HCT116 (cell line): ENCODE results near the gene ANKRD13D. TPM values are rescaled to one million over a fixed set of nuclear protein-coding genes. Genes with fewer than 3 reads are reported as not detected.

ENCODE experiments used
- ATAC-seq: fragments of 200-7000 bp; cut with Tn5 transposase; 2 replicates; pipeline ENCODE4 v1.9.1; 2020; ENCODE audit warnings: mild to moderate bottlenecking, moderate library complexity
- BruUV-seq: library from RNA; stranded (reverse); fragments of 400-500 nt; replicated peaks from 2 replicates; lab custom pipeline; 2021; lab: Mats Ljungman, UMichigan
- CTCF ChIA-PET: fragments of 300-600 bp; sonication (Branson Sonifier 250); formaldehyde crosslinking; loops from one replicate; lab custom pipeline; 2021; ENCODE audit warnings: antibody characterized with exemption; lab: Charles Lee
- POLR2A ChIA-PET: fragments of 300-600, 350-600 bp; sonication (Branson Sonifier 250); formaldehyde crosslinking; loops from one replicate; lab custom pipeline; 2021; ENCODE audit warnings: antibody characterized with exemption; lab: Charles Lee
- RAD21 ChIA-PET, 2 experiments: fragments of 300-600 bp; sonication (Branson Sonifier 250); formaldehyde crosslinking; loops; one replicate each; lab custom pipeline; 2023; ENCODE audit warnings: low total read pairs in 2 of 2; ENCODE audit not compliant: uncharacterized antibody in 2 of 2, unreplicated experiment in 2 of 2, low non-redundant PET in 1 of 2; lab: Charles Lee
- DNase-seq: peaks from one replicate; pipeline ENCODE4 v3.0.0-alpha.2; 2010; ENCODE audit warnings: low read depth, low spot score
- H2AFZ ChIP-seq: fragments of 200-600 bp; shearing (Covaris generic), sonication (generic); 2 replicates; pipeline ENCODE4 v1.6.1; 2017; ENCODE audit warnings: low read depth, mixed run types, mixed read lengths, antibody characterized with exemption, low read length; ENCODE audit not compliant: poor library complexity, severe bottlenecking
- H3K27ac ChIP-seq: 2 replicates; pipeline ENCODE4 v1.5.1; 2012; ENCODE audit warnings: low read depth, low read length
- H3K27me3 ChIP-seq: fragments of 200-600 bp; sonication (generic); 2 replicates; pipeline ENCODE4 v1.6.1; 2016; ENCODE audit warnings: mixed run types, low read length, mixed read lengths; ENCODE audit not compliant: insufficient read depth
- H3K36me3 ChIP-seq, 2 experiments: fragments of 200-500 bp in 1 of 2; fragments of 200-600 bp in 1 of 2; sonication (Bioruptor generic) in 1 of 2; sonication (generic) in 1 of 2; 2 replicates each; pipeline versions ENCODE4 v1.5.1 to v1.6.1; 2014 to 2016; ENCODE audit warnings: low read length in 2 of 2, inconsistent platforms in 1 of 2, mixed read lengths in 1 of 2, mixed run types in 1 of 2; ENCODE audit not compliant: insufficient read depth in 2 of 2, control insufficient read depth in 1 of 2
- H3K4me1 ChIP-seq, 2 experiments: fragments of 200-600 bp in 1 of 2; sonication (generic) in 1 of 2; 2 replicates each; pipeline versions ENCODE4 v1.5.1 to v1.6.1; 2012 to 2017; ENCODE audit warnings: low read length in 2 of 2, inconsistent platforms in 1 of 2, mild to moderate bottlenecking in 1 of 2, mixed read lengths in 1 of 2, mixed run types in 1 of 2, moderate library complexity in 1 of 2; ENCODE audit not compliant: insufficient read depth in 2 of 2, control insufficient read depth in 1 of 2
- H3K4me2 ChIP-seq: fragments of 200-600 bp; sonication (generic); 2 replicates; pipeline ENCODE4 v1.6.1; 2017; ENCODE audit warnings: mixed run types, low read length, mixed read lengths
- H3K4me3 ChIP-seq, 2 experiments: fragments of 200-600 bp in 1 of 2; sonication (generic) in 1 of 2; replicated peaks in 1 of 2; 2 replicates each; pipeline ENCODE4 v1.5.1; 2011 to 2016; ENCODE audit warnings: low read length in 2 of 2, control low read depth in 1 of 2, low read depth in 1 of 2, mild to moderate bottlenecking in 1 of 2, mixed read lengths in 1 of 2, mixed run types in 1 of 2
- H3K79me2 ChIP-seq: fragments of 200-600 bp; sonication (generic); 2 replicates; pipeline ENCODE4 v1.6.1; 2017; ENCODE audit warnings: mild to moderate bottlenecking, mixed run types, low read length, moderate library complexity, mixed read lengths; ENCODE audit not compliant: insufficient read depth
- H3K9ac ChIP-seq: fragments of 200-600 bp; sonication (generic); 2 replicates; pipeline ENCODE4 v1.6.1; 2016; ENCODE audit warnings: low read length, mixed read lengths
- H3K9me2 ChIP-seq: fragments of 200-600 bp; sonication (generic), shearing (Covaris generic); 2 replicates; pipeline ENCODE4 v1.6.1; 2017; ENCODE audit warnings: mixed run types, mild to moderate bottlenecking, moderate library complexity; ENCODE audit not compliant: insufficient read depth
- H3K9me3 ChIP-seq, 2 experiments: fragments of 200-500 bp in 1 of 2; fragments of 200-600 bp in 1 of 2; sonication (Bioruptor generic) in 1 of 2; sonication (generic) in 1 of 2; 2 replicates each; pipeline ENCODE4 v1.6.1; 2014 to 2017; ENCODE audit warnings: low read length in 2 of 2, mixed read lengths in 2 of 2, inconsistent platforms in 1 of 2, low read depth in 1 of 2, mild to moderate bottlenecking in 1 of 2, mixed run types in 1 of 2, moderate library complexity in 1 of 2; ENCODE audit not compliant: control insufficient read depth in 1 of 2, insufficient read depth in 1 of 2
- H4K20me1 ChIP-seq: fragments of 200-600 bp; sonication (generic), shearing (Covaris generic); 2 replicates; pipeline ENCODE4 v1.6.1; 2017; ENCODE audit warnings: mixed run types, mild to moderate bottlenecking, moderate library complexity; ENCODE audit not compliant: insufficient read depth
- ATF3 ChIP-seq: IDR thresholded peaks from 2 replicates; pipeline ENCODE4 v1.6.1; 2012
- CBX3 ChIP-seq: IDR thresholded peaks from 2 replicates; pipeline ENCODE4 v1.6.1; 2012; ENCODE audit warnings: low read depth
- EGR1 ChIP-seq: IDR thresholded peaks from 2 replicates; pipeline ENCODE4 v1.6.1; 2012; ENCODE audit warnings: low read depth
- ELF1 ChIP-seq: IDR thresholded peaks from 2 replicates; pipeline ENCODE4 v1.6.1; 2012; ENCODE audit warnings: low read depth, borderline replicate concordance
- EZH2 ChIP-seq: fragments of 200-600 bp; sonication (generic); IDR thresholded peaks from 2 replicates; pipeline ENCODE4 v1.6.1; 2017; ENCODE audit warnings: antibody characterized with exemption, mixed run types
- JUND ChIP-seq: IDR thresholded peaks from 2 replicates; pipeline ENCODE4 v1.6.1; 2012
- MAX ChIP-seq: IDR thresholded peaks from 2 replicates; pipeline ENCODE4 v1.6.1; 2012
- POLR2A ChIP-seq: IDR thresholded peaks from 2 replicates; pipeline ENCODE4 v1.7.0; 2011; ENCODE audit warnings: borderline replicate concordance; ENCODE audit not compliant: insufficient read depth, insufficient read length; ENCODE audit errors: extremely low read depth
- POLR2AphosphoS5 ChIP-seq: IDR thresholded peaks from 2 replicates; pipeline ENCODE4 v1.6.1; 2011; ENCODE audit warnings: mild to moderate bottlenecking, low read depth, low read length, moderate library complexity
- REST ChIP-seq: IDR thresholded peaks from 2 replicates; pipeline ENCODE4 v1.6.1; 2012; ENCODE audit warnings: low read depth
- SP1 ChIP-seq: IDR thresholded peaks from 2 replicates; pipeline ENCODE4 v1.6.1; 2012; ENCODE audit warnings: low read depth
- SRF ChIP-seq: IDR thresholded peaks from 2 replicates; pipeline ENCODE4 v1.6.1; 2012; ENCODE audit warnings: low read depth
- TCF7L2 ChIP-seq: IDR thresholded peaks from 2 replicates; pipeline ENCODE4 v1.7.0; 2011; ENCODE audit warnings: borderline replicate concordance, inconsistent platforms; ENCODE audit not compliant: insufficient read depth, insufficient read length; ENCODE audit errors: extremely low read depth
- YY1 ChIP-seq: IDR thresholded peaks from 2 replicates; pipeline ENCODE4 v1.6.1; 2011; ENCODE audit warnings: low read length, low read depth, moderate library complexity, mild to moderate bottlenecking; ENCODE audit not compliant: insufficient replicate concordance; ENCODE audit errors: extremely low read depth
- ZBTB33 ChIP-seq: IDR thresholded peaks from 2 replicates; pipeline ENCODE4 v1.6.1; 2011; ENCODE audit warnings: mild to moderate bottlenecking, low read length, moderate library complexity; ENCODE audit not compliant: insufficient replicate concordance; ENCODE audit errors: extremely low read depth
- ZFX ChIP-seq: fragments of 450-650 bp; IDR thresholded peaks from 2 replicates; pipeline ENCODE4 v1.6.1; 2017
- ZNF274 ChIP-seq: fragments of 200-500 bp; sonication (Bioruptor generic); IDR thresholded peaks from 2 replicates; pipeline ENCODE4 v1.6.1; 2014; ENCODE audit warnings: mild to moderate bottlenecking, low read depth, low read length, inconsistent platforms
- intact Hi-C: fragments of 100-400 bp; cut with micrococcal nuclease; formaldehyde crosslinking; loops from 2 replicates; pipeline ENCODE4 v1.10.0; 2022
- total RNA-seq: library from RNA; stranded (reverse); gene quantifications from one replicate; pipeline ENCODE4 v1.2.1, GENCODE V29; 2021; ENCODE audit not compliant: unreplicated experiment

Gene ANKRD13D
- total RNA-seq, 1 experiment from 2014 or later: 61.1 TPM

- no peak for TF ChIP-seq TCF7L2
- TF ChIP-seq EZH2: no peak
- no peak for TF ChIP-seq ATF3
These were observed 32.3 kb downstream of the ANKRD13D start (continued) for GRCh38 chr11:67321313-67321871.

GRCh38 chr11:67322049-67322448, 32.9 kb downstream of the ANKRD13D start:
- ATAC-seq (no peak), DNase-seq (no peak)
- no peaks in the 10 kb centered on the region for H4K20me1 ChIP-seq
- H3K9me2 ChIP-seq: no peaks in the 10 kb centered on the region
- H3K9ac ChIP-seq: no peak overlapping the region
- no peak overlapping the region for H3K27ac ChIP-seq
- no peaks in the 10 kb centered on the region for H3K27me3 ChIP-seq
- TF ChIP-seq POLR2A (no peak), JUND (no peak), EZH2 (no peak), YY1 (no peak), SP1 (no peak), SRF (no peak), ELF1 (no peak), ZNF274 (no peak), MAX (no peak), ATF3 (no peak), ZFX (no peak), EGR1 (no peak), POLR2AphosphoS5 (no peak), ZBTB33 (no peak), REST (no peak), CBX3 (no peak)
- H3K4me1 ChIP-seq: peaks cover 3 to 12% of the 10 kb centered on the region in 2 experiments; a peak in 2 of 4 replicates
- no TSS peak for BruUV-seq
- no peaks in the 10 kb centered on the region for H3K9me3 ChIP-seq
- no peak overlapping the region for H3K4me2 ChIP-seq
- RAD21 ChIA-PET: no interaction called here
- intact Hi-C loops: no loop called here
- POLR2A ChIA-PET: interaction anchor here (0.6 kb wide), 1 partner anchor 93 kb away, joined by 3 read pairs; no protein-coding TSS in a partner anchor
- no peak overlapping the region for H3K4me3 ChIP-seq
- no peaks in the 10 kb centered on the region; a peak in 1 of 4 replicates for H3K36me3 ChIP-seq
- peaks cover 11% of the 10 kb centered on the region; the same call in 1 of the 2 replicates for H3K79me2 ChIP-seq
- CTCF ChIA-PET: no interaction called here
- no peak overlapping the region for H2AFZ ChIP-seq
